Activated CD8-positive, alpha-beta T cell treated with anti-CD3 and anti-CD28 coated beads for 36 hours (primary cell): ENCODE data around the gene CERS6. TPM values are rescaled to one million over a fixed set of nuclear protein-coding genes. Genes with fewer than 3 reads are reported as not detected.
"Not testable (repeated sequence)": the region's sequence is repeated elsewhere in the genome, so short reads cannot be mapped to it uniquely, and the experiment has no call there.

Source experiments
- ATAC-seq: fragments of 200-7000 bp; cut with Tn5 transposase; one replicate; pipeline ENCODE4 v1.10.0; 2021; ENCODE audit warnings: mild to moderate bottlenecking, moderate library complexity
- CTCF ChIA-PET: fragments of 350-600 bp; sonication (Branson Sonifier 250); formaldehyde crosslinking; loops from one replicate; lab custom pipeline; 2021; ENCODE audit warnings: antibody characterized with exemption; lab: Charles Lee
- POLR2A ChIA-PET: fragments of 350-600 bp; sonication (Branson Sonifier 250); formaldehyde crosslinking; loops from one replicate; lab custom pipeline; 2021; ENCODE audit warnings: antibody characterized with exemption; lab: Charles Lee
- DNase-seq: peaks from one replicate; pipeline ENCODE4 v3.0.0-alpha.2; 2020
- H3K27ac Mint-ChIP-seq: one replicate; pipeline ENCODE4 v1.8.0; 2021; ENCODE audit warnings: mild to moderate bottlenecking, mixed read lengths
- H3K27me3 Mint-ChIP-seq: one replicate; pipeline ENCODE4 v1.8.0; 2021; ENCODE audit warnings: mixed read lengths
- H3K36me3 Mint-ChIP-seq: one replicate; pipeline ENCODE4 v1.8.0; 2021; ENCODE audit warnings: low read depth, mixed read lengths
- H3K4me1 Mint-ChIP-seq: one replicate; pipeline ENCODE4 v1.8.0; 2021; ENCODE audit warnings: low read depth, mixed read lengths
- H3K4me3 Mint-ChIP-seq: one replicate; pipeline ENCODE4 v1.8.0; 2021; ENCODE audit warnings: mild to moderate bottlenecking, moderate library complexity, mixed read lengths
- H3K9me3 Mint-ChIP-seq: one replicate; pipeline ENCODE4 v1.8.0; 2021; ENCODE audit warnings: mixed read lengths
- CTCF ChIP-seq: fragments of 200-600 bp; IDR thresholded peaks from one replicate; pipeline ENCODE4 v1.8.0; 2022; ENCODE audit warnings: antibody characterized with exemption, mild to moderate bottlenecking
- intact Hi-C: fragments of 100-400 bp; cut with micrococcal nuclease; formaldehyde crosslinking; loops from one replicate; pipeline ENCODE4 v1.10.0; 2022
- total RNA-seq, 2 experiments: library from RNA; stranded (reverse); gene quantifications; one replicate each; pipeline ENCODE4 v1.2.3, GENCODE V29; 2021

CERS6 gene
- total RNA-seq, 2 experiments from 2014 or later, result 15.4 to 16.1 TPM

- ChIA-PET CTCF (no interaction called here), POLR2A (interaction anchor here (0.6 kb wide), 1 partner anchor 339 kb away, joined by 3 read pairs; no protein-coding TSS in a partner anchor)
- no peak for DNase-seq
- Mint-ChIP-seq H3K27ac (no peak overlapping the region), H3K4me3 (no peak overlapping the region), H3K9me3 (no peaks in the 10 kb centered on the region), H3K36me3 (peaks cover 24% of the 10 kb centered on the region), H3K4me1 (no peaks in the 10 kb centered on the region), H3K27me3 (no peaks in the 10 kb centered on the region)
- no peak for ATAC-seq
- intact Hi-C loops, result no loop called here
- no peak for TF ChIP-seq CTCF
Observed at GRCh38 chr2:168766600-168766999, 310.5 kb downstream of the CERS6 start.

- no peak for TF ChIP-seq CTCF
- H3K4me3 Mint-ChIP-seq, result no peak overlapping the region
- DNase-seq (no peak), ATAC-seq (no peak)
- H3K27ac Mint-ChIP-seq, result no peak overlapping the region
- ChIA-PET POLR2A (no interaction called here), CTCF (no interaction called here)
- H3K27me3 Mint-ChIP-seq, result no peaks in the 10 kb centered on the region
- intact Hi-C loops, result no loop called here
- H3K36me3 Mint-ChIP-seq, result peaks cover 25% of the 10 kb centered on the region
- H3K9me3 Mint-ChIP-seq, result no peaks in the 10 kb centered on the region
- no peaks in the 10 kb centered on the region for H3K4me1 Mint-ChIP-seq
Observed at GRCh38 chr2:168767258-168767657, 311.2 kb downstream of the CERS6 start.

- H3K4me3 Mint-ChIP-seq, result not testable (repeated sequence)
Observed at GRCh38 chr2:168768357-168768756, 312.3 kb downstream of the CERS6 start.

GRCh38 chr2:168770796-168771195 is 314.7 kb downstream of the CERS6 start:
- H3K9me3 Mint-ChIP-seq, result no peaks in the 10 kb centered on the region
- no peaks in the 10 kb centered on the region for H3K27me3 Mint-ChIP-seq
- ChIA-PET POLR2A (no interaction called here), CTCF (interaction anchor here (1.0 kb wide), 1 partner anchor 409 kb away, joined by 3 read pairs; no protein-coding TSS in a partner anchor)
- H3K27ac Mint-ChIP-seq, result no peak overlapping the region
- DNase-seq, result no peak
- peaks cover 37% of the 10 kb centered on the region for H3K36me3 Mint-ChIP-seq
- no peak for ATAC-seq
- no peak overlapping the region for H3K4me3 Mint-ChIP-seq
- intact Hi-C loops, result loop anchor here (5.0 kb wide), 1 partner anchor 152 kb away; no protein-coding TSS in a partner anchor
- no peak for TF ChIP-seq CTCF
- no peaks in the 10 kb centered on the region for H3K4me1 Mint-ChIP-seq

More at GRCh38 chr2:168768357-168768756, 312.3 kb downstream of the CERS6 start:
- ChIA-PET POLR2A (interaction anchor here (0.6 kb wide), 1 partner anchor 238 kb away, joined by 3 read pairs; no protein-coding TSS in a partner anchor), CTCF (interaction anchor here (1.2 kb wide), 1 partner anchor 153 kb away, joined by 3 read pairs; no protein-coding TSS in a partner anchor)
- ATAC-seq, H3K27me3 Mint-ChIP-seq, DNase-seq, H3K4me1 Mint-ChIP-seq, intact Hi-C loops, H3K9me3 Mint-ChIP-seq, H3K27ac Mint-ChIP-seq: not testable (repeated sequence)
- H3K36me3 Mint-ChIP-seq, result peaks cover 27% of the 10 kb centered on the region

- no peaks in the 10 kb centered on the region for H3K27me3 Mint-ChIP-seq
- H3K4me1 Mint-ChIP-seq, result no peaks in the 10 kb centered on the region
- POLR2A ChIA-PET, result interaction anchor here (0.6 kb wide), 1 partner anchor 598 kb away, joined by 3 read pairs; no protein-coding TSS in a partner anchor
- peaks cover 31% of the 10 kb centered on the region for H3K36me3 Mint-ChIP-seq
- intact Hi-C loops, result loop anchor here (5.0 kb wide), 1 partner anchor 150 kb away; no protein-coding TSS in a partner anchor
- H3K27ac Mint-ChIP-seq, result no peak overlapping the region
- CTCF ChIA-PET, result interaction anchor here (0.7 to 2.7 kb wide), 4 partner anchors 9 to 148 kb away, joined by 3 to 9 read pairs (median 6); no protein-coding TSS in a partner anchor
- no peak for DNase-seq
- no peak for TF ChIP-seq CTCF
- no peak overlapping the region for H3K4me3 Mint-ChIP-seq
- ATAC-seq, result no peak
- H3K9me3 Mint-ChIP-seq, result no peaks in the 10 kb centered on the region
Observed at GRCh38 chr2:168772704-168773103, 316.6 kb downstream of the CERS6 start.
